Nephron (organoid): Measurements from ENCODE around the gene HTR1D.

Source experiments
- H3K27ac Mint-ChIP-seq, 3 experiments: 2 replicates each; pipeline ENCODE4 v1.8.0; 2020; ENCODE audit warnings: mixed read lengths in 3 of 3, mild to moderate bottlenecking in 2 of 3, moderate library complexity in 1 of 3
- H3K27me3 Mint-ChIP-seq: 2 replicates; pipeline ENCODE4 v1.8.0; 2021; ENCODE audit warnings: low read depth, mild to moderate bottlenecking, moderate library complexity, mixed read lengths
- H3K36me3 Mint-ChIP-seq: 2 replicates; pipeline ENCODE4 v1.8.0; 2020; ENCODE audit warnings: low read depth, mixed read lengths
- H3K4me1 Mint-ChIP-seq: 2 replicates; pipeline ENCODE4 v1.8.0; 2020; ENCODE audit warnings: mixed read lengths
- H3K4me3 Mint-ChIP-seq, 3 experiments: 2 replicates each; pipeline ENCODE4 v1.8.0; 2020; ENCODE audit warnings: mild to moderate bottlenecking in 3 of 3, mixed read lengths in 3 of 3, moderate library complexity in 2 of 3
- H3K9me3 Mint-ChIP-seq: 2 replicates; pipeline ENCODE4 v1.8.0; 2020; ENCODE audit warnings: mixed read lengths
- TF ChIP-seq, protein P1 (sequence below), 3 experiments: fragments of 200-600 bp; sonication (generic); IDR thresholded peaks; one replicate each; pipeline ENCODE4 v1.5.0; 2021; ENCODE audit warnings: antibody characterized with exemption in 3 of 3; ENCODE audit not compliant: unreplicated experiment in 3 of 3

Gene HTR1D

DNA sequence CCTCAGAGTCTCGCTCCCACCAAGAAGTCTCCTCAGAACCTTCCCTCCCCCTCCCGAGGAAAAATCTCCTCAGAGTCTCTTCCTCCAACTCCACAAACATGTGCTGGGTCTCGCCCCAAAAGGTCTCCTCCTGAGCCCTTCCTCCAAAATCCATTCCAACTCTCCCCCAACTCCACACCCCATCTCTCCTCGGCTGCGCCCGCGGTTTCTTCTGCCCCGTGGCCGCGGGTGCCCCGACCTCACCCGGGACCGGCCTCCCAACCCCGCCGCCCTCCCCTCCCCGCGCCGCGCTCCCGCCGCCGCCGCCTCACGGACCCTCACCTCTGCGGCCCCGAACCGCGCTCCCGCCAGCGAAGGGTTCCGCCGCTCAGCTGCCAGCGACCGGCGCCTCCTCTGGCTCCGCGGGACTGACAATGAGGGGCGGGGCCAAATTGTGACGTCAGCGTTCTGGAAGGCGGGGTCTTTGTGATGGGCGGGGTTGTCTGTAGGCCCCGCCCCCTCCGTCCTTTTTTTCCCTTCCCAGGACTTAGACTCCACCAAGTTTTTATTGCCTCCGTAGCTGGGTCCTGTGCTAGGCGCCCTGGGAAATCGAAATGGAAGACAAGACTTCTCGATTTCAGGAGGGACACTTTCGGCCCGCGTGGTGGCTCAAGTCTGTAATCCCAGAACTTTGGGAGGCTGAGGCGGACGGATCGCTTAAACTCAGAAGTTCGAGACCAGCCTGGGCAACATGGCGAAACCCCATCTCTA is 48.7 kb downstream of the HTR1D start, which contains the start of gene LUZP1:
Gene LUZP1, minus strand, starts transcription at position 412 of the 750 bp plus-strand sequence.
- H3K27me3 Mint-ChIP-seq = no peaks in the 10 kb centered on the region
- no peaks in the 10 kb centered on the region for H3K36me3 Mint-ChIP-seq
- H3K9me3 Mint-ChIP-seq = no peaks in the 10 kb centered on the region
- H3K27ac Mint-ChIP-seq = peak within 1 kb of the TSS; percentile 84 to 100 (median 99)
- H3K4me3 Mint-ChIP-seq = peak within 1 kb of the TSS; percentile 100
- TF ChIP-seq, protein P1, sequence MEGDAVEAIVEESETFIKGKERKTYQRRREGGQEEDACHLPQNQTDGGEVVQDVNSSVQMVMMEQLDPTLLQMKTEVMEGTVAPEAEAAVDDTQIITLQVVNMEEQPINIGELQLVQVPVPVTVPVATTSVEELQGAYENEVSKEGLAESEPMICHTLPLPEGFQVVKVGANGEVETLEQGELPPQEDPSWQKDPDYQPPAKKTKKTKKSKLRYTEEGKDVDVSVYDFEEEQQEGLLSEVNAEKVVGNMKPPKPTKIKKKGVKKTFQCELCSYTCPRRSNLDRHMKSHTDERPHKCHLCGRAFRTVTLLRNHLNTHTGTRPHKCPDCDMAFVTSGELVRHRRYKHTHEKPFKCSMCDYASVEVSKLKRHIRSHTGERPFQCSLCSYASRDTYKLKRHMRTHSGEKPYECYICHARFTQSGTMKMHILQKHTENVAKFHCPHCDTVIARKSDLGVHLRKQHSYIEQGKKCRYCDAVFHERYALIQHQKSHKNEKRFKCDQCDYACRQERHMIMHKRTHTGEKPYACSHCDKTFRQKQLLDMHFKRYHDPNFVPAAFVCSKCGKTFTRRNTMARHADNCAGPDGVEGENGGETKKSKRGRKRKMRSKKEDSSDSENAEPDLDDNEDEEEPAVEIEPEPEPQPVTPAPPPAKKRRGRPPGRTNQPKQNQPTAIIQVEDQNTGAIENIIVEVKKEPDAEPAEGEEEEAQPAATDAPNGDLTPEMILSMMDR (IDR thresholded peaks at IDR 0.05; ENCODE audit: unreplicated experiment in 3 of 3) = no peak
- peaks cover 32% of the 10 kb centered on the region for H3K4me1 Mint-ChIP-seq

DNA sequence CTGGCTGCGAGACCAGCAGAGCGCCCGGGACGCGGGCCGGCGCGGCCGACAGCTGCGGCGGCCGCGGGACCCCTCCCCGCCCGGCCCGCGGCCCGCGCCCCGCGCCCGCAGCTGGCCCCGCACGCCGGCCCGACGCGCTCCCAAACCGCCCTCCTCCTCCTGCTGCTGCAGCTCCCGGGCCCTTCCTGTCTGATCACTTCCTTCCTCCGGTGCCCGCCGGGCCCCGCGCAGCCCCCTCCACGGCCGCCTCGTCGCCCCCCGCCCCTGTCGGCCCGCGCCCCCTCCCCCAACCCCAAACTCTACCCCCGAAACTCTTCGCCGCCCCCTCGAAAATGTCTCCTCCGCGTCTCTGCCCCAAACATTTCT is 49.2 kb downstream of the HTR1D start:
- no peaks in the 10 kb centered on the region for H3K36me3 Mint-ChIP-seq
- TF ChIP-seq, protein P1 (IDR thresholded peaks at IDR 0.05; ENCODE audit: unreplicated experiment in 3 of 3) = no peak
- H3K27me3 Mint-ChIP-seq = no peaks in the 10 kb centered on the region
- H3K4me3 Mint-ChIP-seq = peak overlapping the region; percentile 100
- peak overlapping the region; percentile 84 to 100 (median 99) for H3K27ac Mint-ChIP-seq
- H3K4me1 Mint-ChIP-seq = peaks cover 32% of the 10 kb centered on the region
- H3K9me3 Mint-ChIP-seq = no peaks in the 10 kb centered on the region

DNA sequence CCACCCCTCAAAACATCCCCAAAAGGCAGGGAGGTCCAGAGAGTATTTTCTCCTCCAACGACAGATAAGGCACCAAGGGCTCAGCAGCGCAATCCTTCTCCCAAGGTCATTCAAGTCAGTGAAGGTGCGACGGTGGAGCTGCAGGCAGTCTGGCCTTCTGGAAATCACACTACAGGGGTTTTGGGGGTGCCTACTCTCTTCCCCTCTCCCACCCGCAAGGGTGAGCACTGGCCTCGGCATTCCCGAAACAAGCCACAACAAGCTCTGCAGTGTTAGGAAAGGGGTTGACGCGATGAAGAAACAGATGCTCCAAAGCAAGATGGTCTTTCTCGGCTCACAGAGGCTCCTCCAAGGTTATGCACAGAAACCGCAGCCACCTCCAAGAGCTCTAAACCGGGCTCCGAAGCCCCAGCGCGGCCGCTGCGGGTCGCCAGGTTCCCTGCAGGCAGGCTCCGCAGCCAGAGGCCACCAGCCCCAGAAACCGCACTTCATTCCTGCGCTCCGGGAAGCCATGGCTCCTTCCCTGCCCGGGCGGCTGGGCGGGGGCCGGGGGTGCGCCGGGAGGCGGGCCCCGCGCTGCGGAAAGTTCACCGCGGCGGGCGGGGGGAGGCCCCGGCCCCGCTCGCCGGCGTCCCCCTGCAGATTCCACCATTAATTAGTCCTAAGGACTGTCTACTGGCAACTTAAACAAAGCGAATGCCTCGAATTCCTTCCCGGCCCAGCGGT is 49.8 kb downstream of the HTR1D start:
- Mint-ChIP-seq H3K27me3 (no peaks in the 10 kb centered on the region), H3K4me3 (peak overlapping the region; percentile 100), H3K36me3 (no peaks in the 10 kb centered on the region), H3K9me3 (no peaks in the 10 kb centered on the region), H3K27ac (peak overlapping the region; percentile 76 to 100 (median 91)), H3K4me1 (peaks cover 32% of the 10 kb centered on the region)
- TF ChIP-seq, protein P1 (IDR thresholded peaks at IDR 0.05; ENCODE audit: unreplicated experiment in 3 of 3) = no peak

DNA sequence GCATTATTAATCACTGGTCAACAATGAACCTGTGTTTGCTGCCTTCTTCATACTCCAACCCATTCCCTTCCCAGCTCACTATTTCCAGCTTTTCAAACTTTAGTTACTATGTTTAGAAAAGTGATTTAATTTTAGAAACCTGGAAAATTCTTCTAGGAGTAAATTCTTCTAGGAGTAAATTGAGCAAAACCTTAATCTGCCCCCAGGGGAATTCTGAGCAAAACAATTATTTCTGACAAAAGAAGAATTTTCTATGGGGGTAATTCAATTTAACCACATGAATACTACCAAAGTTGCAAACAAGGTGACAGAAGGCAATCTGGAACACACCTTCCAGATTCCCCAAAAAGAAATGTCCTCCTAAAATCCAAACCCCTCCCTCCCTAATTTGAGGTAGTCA is 50.4 kb downstream of the HTR1D start:
- Mint-ChIP-seq H3K27ac (peak overlapping the region; percentile 76 to 91 (median 90)), H3K4me1 (peaks cover 36% of the 10 kb centered on the region), H3K27me3 (no peaks in the 10 kb centered on the region), H3K9me3 (no peaks in the 10 kb centered on the region), H3K4me3 (peak overlapping the region; percentile 87 to 100 (median 100)), H3K36me3 (no peaks in the 10 kb centered on the region)
- TF ChIP-seq, protein P1 (IDR thresholded peaks at IDR 0.05; ENCODE audit: unreplicated experiment in 3 of 3) = no peak

DNA sequence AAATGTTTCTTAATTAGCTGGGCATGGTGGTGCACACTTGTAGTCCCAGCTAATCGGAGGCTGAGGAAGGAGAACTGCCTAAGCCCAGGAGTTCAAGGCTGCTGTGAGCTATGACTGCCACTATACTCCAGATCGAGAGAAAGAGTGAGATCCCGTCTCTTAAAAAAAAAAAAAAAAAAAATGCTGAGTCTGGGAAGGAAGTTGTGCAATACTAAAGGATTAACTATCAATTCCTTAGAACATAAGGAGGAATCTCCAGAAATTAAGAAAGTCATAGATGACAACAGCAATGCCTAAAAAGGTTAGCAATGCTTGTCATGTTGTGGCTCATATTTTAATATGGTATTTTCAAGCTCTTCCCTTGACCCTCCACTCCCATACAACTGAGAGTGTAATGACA is 53.9 kb downstream of the HTR1D start:
- Mint-ChIP-seq H3K27me3 (no peaks in the 10 kb centered on the region), H3K36me3 (no peaks in the 10 kb centered on the region), H3K4me3 (peak overlapping the region in 1 of 3 experiments; percentile 6), H3K9me3 (no peaks in the 10 kb centered on the region), H3K4me1 (peaks cover 35% of the 10 kb centered on the region), H3K27ac (no peak overlapping the region)
- TF ChIP-seq, protein P1 (IDR thresholded peaks at IDR 0.05; ENCODE audit: unreplicated experiment in 3 of 3) = no peak
